BLaER1 (cell line): ENCODE results near the gene RNF19B.
A peak's percentile ranks its signal among the peaks of the same experiment; 100 is the strongest.

ENCODE experiments used
- H3K27ac ChIP-seq: shearing (Covaris generic); formaldehyde crosslinking; 2 replicates; pipeline ENCODE4 v1.8.1; 2022
- H3K27me3 ChIP-seq: shearing (Covaris generic); formaldehyde crosslinking; 2 replicates; pipeline ENCODE4 v1.8.1; 2022
- H3K36me3 ChIP-seq: shearing (Covaris generic); formaldehyde crosslinking; 2 replicates; pipeline ENCODE4 v1.8.1; 2022
- H3K4me1 ChIP-seq: shearing (Covaris generic); formaldehyde crosslinking; 2 replicates; pipeline ENCODE4 v1.8.1; 2022
- H3K4me2 ChIP-seq: shearing (Covaris generic); formaldehyde crosslinking; 2 replicates; pipeline ENCODE4 v1.8.1; 2022
- H3K4me3 ChIP-seq: shearing (Covaris generic); formaldehyde crosslinking; 2 replicates; pipeline ENCODE4 v1.8.1; 2022
- H3K9ac ChIP-seq: shearing (Covaris generic); formaldehyde crosslinking; 2 replicates; pipeline ENCODE4 v1.8.1; 2022
- H3K9me3 ChIP-seq: shearing (Covaris generic); formaldehyde crosslinking; 2 replicates; pipeline ENCODE4 v1.8.1; 2022
- H4K20me1 ChIP-seq: shearing (Covaris generic); formaldehyde crosslinking; 2 replicates; pipeline ENCODE4 v1.8.1; 2022
- Cebpa-rat ChIP-seq: shearing (Covaris generic); IDR thresholded peaks from 2 replicates; pipeline ENCODE4 v1.8.1; 2022

RNF19B gene

GRCh38 chr1:32954168-32954567 lies 10.4 kb downstream of the RNF19B start:
- Histone ChIP-seq H3K4me3 (no peak overlapping the region), H3K4me1 (peaks cover 59% of the 10 kb centered on the region), H3K9me3 (no peaks in the 10 kb centered on the region), H3K36me3 (peaks cover 12% of the 10 kb centered on the region; the same call in 1 of the 2 replicates), H4K20me1 (peaks cover 48% of the 10 kb centered on the region; the same call in 1 of the 2 replicates), H3K27me3 (no peaks in the 10 kb centered on the region), H3K4me2 (no peak overlapping the region), H3K27ac (no peak overlapping the region), H3K9ac (no peak overlapping the region)
- TF ChIP-seq Cebpa-rat, result no peak

GRCh38 chr1:32953495-32953894 lies 11.1 kb downstream of the RNF19B start:
- H3K4me2 ChIP-seq, result no peak overlapping the region
- no peak overlapping the region for H3K9ac ChIP-seq

GRCh38 chr1:32949519-32949918 lies 15.1 kb downstream of the RNF19B start:
- Histone ChIP-seq H4K20me1 (peaks cover 51% of the 10 kb centered on the region; the same call in 1 of the 2 replicates), H3K4me1 (peaks cover 29% of the 10 kb centered on the region), H3K27me3 (no peaks in the 10 kb centered on the region)

More at GRCh38 chr1:32953495-32953894, 11.1 kb downstream of the RNF19B start:
- Histone ChIP-seq H3K9me3 (no peaks in the 10 kb centered on the region), H3K27me3 (no peaks in the 10 kb centered on the region), H3K27ac (no peak overlapping the region), H3K4me3 (no peak overlapping the region), H3K4me1 (peaks cover 52% of the 10 kb centered on the region), H4K20me1 (peaks cover 55% of the 10 kb centered on the region; the same call in 1 of the 2 replicates), H3K36me3 (peaks cover 12% of the 10 kb centered on the region; the same call in 1 of the 2 replicates)
- no peak for TF ChIP-seq Cebpa-rat

GRCh38 chr1:32948905-32949304 lies 15.7 kb downstream of the RNF19B start:
- Histone ChIP-seq H3K27ac (no peak overlapping the region), H3K4me1 (peaks cover 29% of the 10 kb centered on the region), H3K27me3 (no peaks in the 10 kb centered on the region), H4K20me1 (peaks cover 49% of the 10 kb centered on the region; the same call in 1 of the 2 replicates), H3K4me3 (no peak overlapping the region), H3K9ac (no peak overlapping the region), H3K9me3 (no peaks in the 10 kb centered on the region), H3K4me2 (no peak overlapping the region), H3K36me3 (peaks cover 57% of the 10 kb centered on the region)
- no peak for TF ChIP-seq Cebpa-rat

More at GRCh38 chr1:32949519-32949918, 15.1 kb downstream of the RNF19B start:
- TF ChIP-seq Cebpa-rat, result no peak
- Histone ChIP-seq H3K36me3 (peaks cover 51% of the 10 kb centered on the region), H3K4me2 (no peak overlapping the region), H3K27ac (no peak overlapping the region), H3K9me3 (no peaks in the 10 kb centered on the region), H3K9ac (no peak overlapping the region), H3K4me3 (no peak overlapping the region)

GRCh38 chr1:32948390-32948722 lies 16.3 kb downstream of the RNF19B start:
- peaks cover 44% of the 10 kb centered on the region; the same call in 1 of the 2 replicates for H4K20me1 ChIP-seq
- no peak overlapping the region for H3K27ac ChIP-seq
- no peaks in the 10 kb centered on the region for H3K27me3 ChIP-seq
- H3K4me3 ChIP-seq, result no peak overlapping the region
- H3K9ac ChIP-seq, result no peak overlapping the region
- H3K4me2 ChIP-seq, result no peak overlapping the region
- TF ChIP-seq Cebpa-rat, result no peak
- peaks cover 30% of the 10 kb centered on the region for H3K4me1 ChIP-seq
- peaks cover 63% of the 10 kb centered on the region for H3K36me3 ChIP-seq
- H3K9me3 ChIP-seq, result no peaks in the 10 kb centered on the region

GRCh38 chr1:32947669-32948389 lies 16.8 kb downstream of the RNF19B start:
- no peak overlapping the region for H3K27ac ChIP-seq
- H3K4me3 ChIP-seq, result no peak overlapping the region
- no peaks in the 10 kb centered on the region for H3K27me3 ChIP-seq
- H3K9me3 ChIP-seq, result no peaks in the 10 kb centered on the region
- peaks cover 65% of the 10 kb centered on the region for H3K36me3 ChIP-seq
- H4K20me1 ChIP-seq, result peaks cover 39% of the 10 kb centered on the region; the same call in 1 of the 2 replicates
- no peak for TF ChIP-seq Cebpa-rat
- H3K4me1 ChIP-seq, result peaks cover 34% of the 10 kb centered on the region
- H3K9ac ChIP-seq, result no peak overlapping the region
- H3K4me2 ChIP-seq, result no peak overlapping the region

- Histone ChIP-seq H3K9ac (no peak overlapping the region), H3K9me3 (no peaks in the 10 kb centered on the region), H3K4me3 (no peak overlapping the region), H4K20me1 (peaks cover 35% of the 10 kb centered on the region; the same call in 1 of the 2 replicates), H3K36me3 (peaks cover 74% of the 10 kb centered on the region), H3K27me3 (no peaks in the 10 kb centered on the region), H3K4me1 (peaks cover 31% of the 10 kb centered on the region), H3K27ac (no peak overlapping the region), H3K4me2 (peak overlapping the region; percentile 31; the same call in 1 of the 2 replicates)
- TF ChIP-seq Cebpa-rat, result no peak
Measured at GRCh38 chr1:32946413-32946812, 18.2 kb downstream of the RNF19B start.

- Histone ChIP-seq H3K9ac (no peak overlapping the region), H3K4me3 (no peak overlapping the region), H3K4me2 (no peak overlapping the region), H4K20me1 (peaks cover 12% of the 10 kb centered on the region; the same call in 1 of the 2 replicates), H3K27me3 (no peaks in the 10 kb centered on the region), H3K9me3 (no peaks in the 10 kb centered on the region), H3K4me1 (peaks cover 14% of the 10 kb centered on the region), H3K36me3 (peaks cover 93% of the 10 kb centered on the region), H3K27ac (no peak overlapping the region)
- TF ChIP-seq Cebpa-rat, result no peak
Measured at GRCh38 chr1:32944180-32944579, 20.4 kb downstream of the RNF19B start.

GRCh38 chr1:32939655-32940371 lies 24.8 kb downstream of the RNF19B start:
- H3K4me3 ChIP-seq, result no peak overlapping the region
- H4K20me1 ChIP-seq, result no peaks in the 10 kb centered on the region
- no peaks in the 10 kb centered on the region for H3K27me3 ChIP-seq
- peaks cover 5% of the 10 kb centered on the region for H3K4me1 ChIP-seq
- no peak overlapping the region for H3K9ac ChIP-seq
- no peak for TF ChIP-seq Cebpa-rat
- H3K9me3 ChIP-seq, result no peaks in the 10 kb centered on the region
- no peak overlapping the region for H3K4me2 ChIP-seq
- H3K27ac ChIP-seq, result no peak overlapping the region
- peaks cover 98% of the 10 kb centered on the region for H3K36me3 ChIP-seq

- Histone ChIP-seq H3K27me3 (no peaks in the 10 kb centered on the region), H3K9me3 (no peaks in the 10 kb centered on the region), H3K9ac (no peak overlapping the region), H3K4me1 (no peaks in the 10 kb centered on the region), H3K4me2 (no peak overlapping the region), H3K4me3 (no peak overlapping the region), H4K20me1 (no peaks in the 10 kb centered on the region), H3K27ac (no peak overlapping the region), H3K36me3 (peaks cover 82% of the 10 kb centered on the region)
- TF ChIP-seq Cebpa-rat, result no peak
Measured at GRCh38 chr1:32937061-32937460, 27.5 kb downstream of the RNF19B start.
